Endothelial cell (in vitro differentiated cells): ENCODE measurements around the gene COPG2. TPM values are rescaled to one million over a fixed set of nuclear protein-coding genes. Genes with fewer than 3 reads are reported as not detected.

Source experiments
- DNase-seq: peaks from one replicate; pipeline ENCODE4 v3.0.0; 2021; ENCODE audit warnings: low spot score
- H3K27ac Mint-ChIP-seq: one replicate; pipeline ENCODE4 v1.8.0; 2021; ENCODE audit warnings: mixed read lengths, inconsistent platforms; ENCODE audit not compliant: unreplicated experiment
- H3K27me3 Mint-ChIP-seq: one replicate; pipeline ENCODE4 v1.8.0; 2021; ENCODE audit warnings: mild to moderate bottlenecking, moderate library complexity, mixed read lengths, inconsistent platforms; ENCODE audit not compliant: unreplicated experiment
- H3K36me3 Mint-ChIP-seq: one replicate; pipeline ENCODE4 v1.8.0; 2021; ENCODE audit warnings: mild to moderate bottlenecking, low read depth, mixed read lengths, inconsistent platforms; ENCODE audit not compliant: unreplicated experiment
- H3K4me1 Mint-ChIP-seq: one replicate; pipeline ENCODE4 v1.8.0; 2021; ENCODE audit warnings: mild to moderate bottlenecking, mixed read lengths, inconsistent platforms; ENCODE audit not compliant: unreplicated experiment
- H3K4me3 Mint-ChIP-seq: one replicate; pipeline ENCODE4 v1.8.0; 2021; ENCODE audit warnings: mild to moderate bottlenecking, mixed read lengths, inconsistent platforms; ENCODE audit not compliant: unreplicated experiment
- H3K9me3 Mint-ChIP-seq: one replicate; pipeline ENCODE4 v1.8.0; 2021; ENCODE audit warnings: mixed read lengths, inconsistent platforms; ENCODE audit not compliant: unreplicated experiment
- total RNA-seq: library from RNA; stranded (reverse); fragmentation: NEBNext Ultra II Directional; extraction: Animal tissue kit (Norgen Biotek cat#: 25700); gene quantifications from one replicate; pipeline ENCODE4 v1.2.1, GENCODE V29; 2021; ENCODE audit not compliant: unreplicated experiment
- TF ChIP-seq, protein P1 (sequence below): fragments of 200-600 bp; sonication (generic); IDR thresholded peaks from one replicate; pipeline ENCODE4 v1.5.0; 2021; ENCODE audit warnings: antibody characterized with exemption; ENCODE audit not compliant: unreplicated experiment

Gene COPG2
- total RNA-seq, 1 donor from 2014 or later: 40.0 TPM

DNA sequence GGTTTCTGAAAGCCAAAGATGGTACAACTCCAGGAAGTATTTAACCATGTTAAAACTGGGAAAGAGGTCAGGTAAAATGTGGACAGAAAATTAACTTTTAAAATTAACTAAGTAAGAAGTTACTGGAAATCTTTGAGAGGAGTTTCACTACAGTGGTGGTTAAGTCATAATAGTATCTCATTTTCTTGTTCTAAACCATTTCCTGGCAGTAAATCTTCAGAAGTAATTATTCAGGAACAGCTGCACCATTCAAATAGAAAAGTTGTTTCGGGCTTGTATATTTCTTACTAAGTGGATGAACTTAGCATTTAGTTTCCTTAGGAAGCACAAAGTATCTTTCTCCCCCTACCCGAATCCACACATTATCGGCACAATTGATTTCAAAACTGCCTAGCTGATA lies 27.1 kb downstream of the COPG2 start:
- Mint-ChIP-seq H3K9me3 (peaks cover 5% of the 10 kb centered on the region), H3K4me3 (no peak overlapping the region), H3K36me3 (peaks cover 41% of the 10 kb centered on the region), H3K27ac (no peak overlapping the region), H3K4me1 (no peaks in the 10 kb centered on the region), H3K27me3 (peaks cover 1% of the 10 kb centered on the region)
- TF ChIP-seq, protein P1, sequence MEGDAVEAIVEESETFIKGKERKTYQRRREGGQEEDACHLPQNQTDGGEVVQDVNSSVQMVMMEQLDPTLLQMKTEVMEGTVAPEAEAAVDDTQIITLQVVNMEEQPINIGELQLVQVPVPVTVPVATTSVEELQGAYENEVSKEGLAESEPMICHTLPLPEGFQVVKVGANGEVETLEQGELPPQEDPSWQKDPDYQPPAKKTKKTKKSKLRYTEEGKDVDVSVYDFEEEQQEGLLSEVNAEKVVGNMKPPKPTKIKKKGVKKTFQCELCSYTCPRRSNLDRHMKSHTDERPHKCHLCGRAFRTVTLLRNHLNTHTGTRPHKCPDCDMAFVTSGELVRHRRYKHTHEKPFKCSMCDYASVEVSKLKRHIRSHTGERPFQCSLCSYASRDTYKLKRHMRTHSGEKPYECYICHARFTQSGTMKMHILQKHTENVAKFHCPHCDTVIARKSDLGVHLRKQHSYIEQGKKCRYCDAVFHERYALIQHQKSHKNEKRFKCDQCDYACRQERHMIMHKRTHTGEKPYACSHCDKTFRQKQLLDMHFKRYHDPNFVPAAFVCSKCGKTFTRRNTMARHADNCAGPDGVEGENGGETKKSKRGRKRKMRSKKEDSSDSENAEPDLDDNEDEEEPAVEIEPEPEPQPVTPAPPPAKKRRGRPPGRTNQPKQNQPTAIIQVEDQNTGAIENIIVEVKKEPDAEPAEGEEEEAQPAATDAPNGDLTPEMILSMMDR: no peak
- DNase-seq: no peak

GRCh38 chr7:130641040-130641439 lies 27.5 kb downstream of the COPG2 start:
- H3K4me1 Mint-ChIP-seq: no peaks in the 10 kb centered on the region
- no peak overlapping the region for H3K4me3 Mint-ChIP-seq
- H3K36me3 Mint-ChIP-seq: peaks cover 41% of the 10 kb centered on the region
- H3K9me3 Mint-ChIP-seq: peaks cover 9% of the 10 kb centered on the region
- H3K27ac Mint-ChIP-seq: no peak overlapping the region
- DNase-seq: no peak
- TF ChIP-seq, protein P1: no peak
- H3K27me3 Mint-ChIP-seq: peaks cover 1% of the 10 kb centered on the region

DNA sequence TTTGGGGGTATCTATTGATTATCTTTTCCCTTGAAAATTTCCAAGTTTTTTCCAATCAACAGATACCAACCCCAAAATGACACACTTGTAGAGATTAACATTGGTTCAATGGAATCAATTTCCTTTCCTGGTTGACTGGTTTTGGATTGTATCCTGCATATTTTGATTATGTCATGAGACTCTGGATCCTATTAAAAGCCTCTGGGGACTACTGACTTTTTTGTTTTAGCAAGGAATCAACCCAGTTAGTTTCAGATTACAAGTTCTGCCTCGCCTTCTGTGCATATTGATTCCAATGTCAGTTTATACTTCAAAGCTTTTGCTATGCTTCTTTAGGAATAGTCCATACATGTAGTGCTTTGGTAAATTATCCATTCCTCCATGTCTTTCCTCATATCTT lies 29.2 kb downstream of the COPG2 start:
- no peak for DNase-seq
- Mint-ChIP-seq H3K9me3 (peaks cover 17% of the 10 kb centered on the region), H3K4me3 (no peak overlapping the region), H3K4me1 (no peaks in the 10 kb centered on the region), H3K36me3 (peaks cover 46% of the 10 kb centered on the region), H3K27ac (no peak overlapping the region), H3K27me3 (peaks cover 1% of the 10 kb centered on the region)
- TF ChIP-seq, protein P1: no peak

DNA sequence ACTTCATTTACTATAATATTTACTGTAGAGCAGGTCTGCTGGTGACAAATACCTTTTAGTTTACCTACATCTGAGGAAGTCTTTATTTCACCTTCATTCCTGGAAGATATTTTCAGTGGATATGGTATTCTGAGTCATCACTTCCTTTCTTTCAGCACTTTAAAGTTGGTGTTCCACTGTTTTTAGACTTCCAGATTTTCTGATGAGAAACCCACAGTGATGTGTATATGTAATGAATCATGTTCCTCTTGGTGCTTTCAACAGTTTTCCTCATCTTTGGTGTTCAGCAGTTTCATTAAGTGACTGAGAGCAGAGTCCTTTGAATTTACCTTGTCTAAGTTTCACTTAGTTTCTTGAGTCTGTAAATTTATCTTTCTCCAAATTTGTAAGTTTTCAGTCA lies 36.4 kb downstream of the COPG2 start:
- Mint-ChIP-seq H3K4me3 (no peak overlapping the region), H3K27me3 (peaks cover 4% of the 10 kb centered on the region), H3K27ac (no peak overlapping the region), H3K9me3 (peaks cover 14% of the 10 kb centered on the region), H3K4me1 (no peaks in the 10 kb centered on the region), H3K36me3 (peaks cover 26% of the 10 kb centered on the region)
- DNase-seq: no peak
- TF ChIP-seq, protein P1: no peak

DNA sequence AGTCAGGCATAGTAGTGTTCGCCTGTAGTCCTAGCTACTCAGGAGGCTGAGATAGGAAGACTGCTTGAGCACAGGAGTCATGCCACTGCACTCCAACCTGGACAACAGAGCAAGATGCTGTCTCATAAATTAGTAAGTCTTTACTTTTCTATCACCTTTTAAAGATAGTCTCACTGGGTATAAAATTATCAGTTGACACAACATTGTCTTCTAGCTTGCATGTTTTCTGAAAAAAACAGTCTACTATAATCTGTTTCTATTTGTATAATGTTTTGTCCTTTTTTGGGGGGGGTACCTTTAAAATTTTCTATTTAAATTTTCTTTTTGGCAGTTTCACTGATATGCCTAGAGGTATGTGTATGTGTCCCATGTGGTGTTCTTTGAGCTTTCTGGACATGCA lies 39.6 kb downstream of the COPG2 start:
- no peak for DNase-seq
- no peaks in the 10 kb centered on the region for H3K4me1 Mint-ChIP-seq
- no peaks in the 10 kb centered on the region for H3K9me3 Mint-ChIP-seq
- H3K27me3 Mint-ChIP-seq: peaks cover 4% of the 10 kb centered on the region
- H3K27ac Mint-ChIP-seq: no peak overlapping the region
- TF ChIP-seq, protein P1: no peak
- H3K4me3 Mint-ChIP-seq: peak overlapping the region; percentile 26
- H3K36me3 Mint-ChIP-seq: peaks cover 11% of the 10 kb centered on the region
